HepG2 (cell line): ENCODE data around the gene SACS. TPM values are rescaled to one million over a fixed set of nuclear protein-coding genes. Genes with fewer than 3 reads are reported as not detected.

Experiments
- ATAC-seq: fragments of 200-7000 bp; cut with Tn5 transposase; 3 replicates; pipeline ENCODE4 v1.9.1; 2020; ENCODE audit warnings: mild to moderate bottlenecking, moderate library complexity
- BruUV-seq: library from RNA; stranded (reverse); fragments of 400-500 nt; replicated peaks from 2 replicates; lab custom pipeline; 2021; lab: Mats Ljungman, UMichigan
- CTCF ChIA-PET: fragments of 300-600 bp; formaldehyde crosslinking; extraction: SDS; loops from one replicate; lab custom pipeline; 2021; ENCODE audit warnings: low total read pairs, inconsistent platforms, low intra/inter-chr PET ratio; lab: Yijun Ruan, JAX
- POLR2A ChIA-PET: fragments of 350-600 bp; sonication (Branson Sonifier 250); formaldehyde crosslinking; loops from one replicate; lab custom pipeline; 2020; ENCODE audit warnings: antibody characterized with exemption, inconsistent platforms; lab: Yijun Ruan, JAX
- DNase-seq: peaks from one replicate; pipeline ENCODE4 v3.0.0-alpha.2; 2015; ENCODE audit warnings: low spot score
- FAIRE-seq: peaks from 3 replicates; lab custom pipeline; 2011; peaks lifted over from hg19 to GRCh38; lab: Jason Lieb, UNC
- H2AFZ ChIP-seq: one replicate; pipeline ENCODE4 v1.6.1; 2011; ENCODE audit warnings: low read length, inconsistent platforms
- H3K27ac ChIP-seq: fragments of 300-600 bp; 3 replicates; pipeline ENCODE4 v1.8.0; 2011; ENCODE audit warnings: mixed run types, mild to moderate bottlenecking, mixed read lengths, low read length, inconsistent platforms; ENCODE audit not compliant: insufficient read depth; ENCODE audit errors: extremely low read length
- H3K27me3 ChIP-seq, 2 experiments: fragments of 200-600 bp in 1 of 2; 2 replicates in 1 of 2; 3 replicates in 1 of 2; pipeline versions ENCODE4 v1.6.0 to v1.8.0; 2011; ENCODE audit warnings: low read length in 2 of 2, mild to moderate bottlenecking in 2 of 2, moderate library complexity in 2 of 2, inconsistent platforms in 1 of 2; ENCODE audit not compliant: insufficient read depth in 2 of 2, control insufficient read depth in 1 of 2
- H3K36me3 ChIP-seq, 2 experiments: fragments of 200-600 bp in 1 of 2; replicated peaks in 1 of 2; 2 replicates in 1 of 2; 3 replicates in 1 of 2; pipeline versions ENCODE4 v1.5.1 to v1.8.0; 2011; ENCODE audit warnings: low read length in 2 of 2, inconsistent platforms in 1 of 2; ENCODE audit not compliant: insufficient read depth in 2 of 2, control insufficient read depth in 1 of 2
- H3K4me1 ChIP-seq: 2 replicates; pipeline ENCODE4 v1.5.1; 2012; ENCODE audit warnings: low read length, inconsistent platforms; ENCODE audit not compliant: insufficient read depth
- H3K4me2 ChIP-seq: 2 replicates; pipeline ENCODE4 v1.6.0; 2011; ENCODE audit warnings: low read depth, low read length, inconsistent platforms
- H3K4me3 ChIP-seq, 3 experiments: fragments of 200-600 bp in 1 of 3; sonication (generic), shearing (Covaris generic) in 1 of 3; replicated peaks in 1 of 3; 2 replicates each; pipeline ENCODE4 v1.5.1; 2011 to 2016; ENCODE audit warnings: low read length in 3 of 3, inconsistent platforms in 2 of 3, low read depth in 2 of 3, mild to moderate bottlenecking in 2 of 3, control low read depth in 1 of 3, mixed read lengths in 1 of 3; ENCODE audit not compliant: insufficient read depth in 1 of 3
- H3K79me2 ChIP-seq: one replicate; pipeline ENCODE4 v1.6.1; 2011; ENCODE audit warnings: low read length, inconsistent platforms; ENCODE audit not compliant: insufficient read depth
- H3K9ac ChIP-seq: 2 replicates; pipeline ENCODE4 v1.6.0; 2011; ENCODE audit warnings: mild to moderate bottlenecking, low read depth, low read length, inconsistent platforms; ENCODE audit not compliant: insufficient read depth
- H3K9me3 ChIP-seq: 2 replicates; pipeline ENCODE4 v1.5.1; 2012; ENCODE audit warnings: mild to moderate bottlenecking, low read length
- H4K20me1 ChIP-seq: 2 replicates; pipeline ENCODE4 v1.6.0; 2011; ENCODE audit warnings: inconsistent platforms, mild to moderate bottlenecking, low read length, moderate library complexity; ENCODE audit not compliant: insufficient read depth
- AGO2 ChIP-seq: fragments of 200-400 bp; formaldehyde crosslinking; optimal IDR thresholded peaks from 2 replicates; pipeline ENCODE3; 2017; ENCODE audit warnings: mild to moderate bottlenecking, low read depth, low read length, moderate library complexity
- FOSL2 ChIP-seq: sonication (generic); formaldehyde crosslinking; IDR thresholded peaks from 2 replicates; pipeline ENCODE4 v1.4.0; 2020; ENCODE audit warnings: missing genetic modification reagents
- GFI1 ChIP-seq: sonication (generic); formaldehyde crosslinking; IDR thresholded peaks from 2 replicates; pipeline ENCODE4 v1.5.0; 2020; ENCODE audit warnings: missing genetic modification reagents, mild to moderate bottlenecking, borderline replicate concordance
- HBP1 ChIP-seq: IDR thresholded peaks from 2 replicates; pipeline ENCODE4 v1.6.1; 2016; ENCODE audit warnings: low read depth, control low read depth
- NR2F6 ChIP-seq, 2 experiments: IDR thresholded peaks; 2 replicates each; pipeline ENCODE4 v1.6.1; 2016; ENCODE audit warnings: antibody characterized with exemption in 1 of 2, mild to moderate bottlenecking in 1 of 2
- SMAD3 ChIP-seq: sonication (generic); formaldehyde crosslinking; IDR thresholded peaks from 2 replicates; pipeline ENCODE4 v1.4.0; 2020; ENCODE audit warnings: missing genetic modification reagents
- TBX2 ChIP-seq: sonication (generic); formaldehyde crosslinking; IDR thresholded peaks from 2 replicates; pipeline ENCODE4 v1.5.0; 2020; ENCODE audit warnings: missing genetic modification reagents, mild to moderate bottlenecking, borderline replicate concordance
- ZKSCAN8 ChIP-seq: IDR thresholded peaks from 2 replicates; pipeline ENCODE4 v1.6.1; 2016; ENCODE audit warnings: borderline replicate concordance, missing genetic modification reagents, missing compliant biosample characterization
- ZNF282 ChIP-seq: fragments of 450-650 bp; IDR thresholded peaks from 2 replicates; pipeline ENCODE4 v1.6.1; 2018; ENCODE audit not compliant: partially characterized antibody
- ZNF431 ChIP-seq: sonication (generic); formaldehyde crosslinking; IDR thresholded peaks from 2 replicates; pipeline ENCODE4 v1.9.0; 2022; ENCODE audit warnings: missing genetic modification reagents, low read depth, mild to moderate bottlenecking, borderline replicate concordance
- ZNF891 ChIP-seq: sonication (generic); formaldehyde crosslinking; IDR thresholded peaks from 2 replicates; pipeline ENCODE4 v1.5.0; 2020; ENCODE audit warnings: mild to moderate bottlenecking, missing genetic modification reagents
- WGBS: methylation state at CpG from one replicate; pipeline ENCODE4 v1.1.6; 2017; ENCODE audit warnings: low lambda C conversion rate; 5-methylcytosine and 5-hydroxymethylcytosine counted together
- in situ Hi-C: cut with HindIII; loops from 2 replicates; pipeline ENCODE4 v1.10.0; 2017; ENCODE audit warnings: low pct_unique_long_range_greater_than_20kb; ENCODE audit not compliant: extremely low pct_ligation_motif_present
- intact Hi-C: fragments of 100-400 bp; cut with micrococcal nuclease; formaldehyde crosslinking; loops from one replicate; pipeline ENCODE4 v1.10.0; 2022; ENCODE audit not compliant: unreplicated experiment
- polyA plus RNA-seq, 8 experiments: library from polyadenylated mRNA; depleted of rRNA in 3 of 8; stranded (reverse) in 7 of 8; unstranded in 1 of 8; fragments of >200 nt; fragmentation: Illumina TruSeq in 4 of 8; extraction: Trizol in 4 of 8; gene quantifications; 2 replicates each; pipeline versions ENCODE4 v1.2.1 to v1.2.3, GENCODE V29; 2011 to 2016; ENCODE audit warnings: low read depth in 4 of 8, missing spikeins in 1 of 8, mixed read lengths in 1 of 8; ENCODE audit not compliant: insufficient read depth in 1 of 8
- total RNA-seq, 5 experiments: library from RNA; depleted of rRNA; stranded (reverse); fragments of >200 nt; fragmentation: Illumina TruSeq; extraction: Trizol; gene quantifications; 2 replicates each; pipeline ENCODE4 v1.2.3, GENCODE V29; 2016; ENCODE audit warnings: low read depth in 1 of 5

The SACS gene
- total and polyA plus RNA-seq, 2 of the 13 experiments (the other 11 are each of a cell fraction or from before 2014, with no cell fraction given): 4.0 to 15.7 TPM

GRCh38 chr13:23322353-23323336 lies 110.9 kb downstream of the SACS start (continued):
- no peak for TF ChIP-seq SMAD3 (CRISPR knock-in tag)
- TF ChIP-seq ZNF891 (CRISPR knock-in tag): no peak
- no peak for TF ChIP-seq ZKSCAN8 (CRISPR knock-in tag)
- no peak for TF ChIP-seq ZNF431 (CRISPR knock-in tag)

- Histone ChIP-seq H2AFZ (no peak overlapping the region), H3K4me3 (no peak overlapping the region), H4K20me1 (no peaks in the 10 kb centered on the region), H3K4me1 (0 out of 2 replicates have a peak, but pooled peaks cover 7% of the 10 kb centered on the region), H3K27me3 (no peaks in the 10 kb centered on the region; a peak in 1 of 5 replicates), H3K36me3 (no peaks in the 10 kb centered on the region), H3K4me2 (peak overlapping the region; percentile 28; the same call in 1 of the 2 replicates), H3K79me2 (no peaks in the 10 kb centered on the region), H3K27ac (no peak overlapping the region), H3K9ac (no peak overlapping the region), H3K9me3 (no peaks in the 10 kb centered on the region)
- ATAC-seq: peak; percentile 84
- in situ Hi-C loops: loop anchor here (25.0 kb wide), 1 partner anchor 509 kb away; no protein-coding TSS in a partner anchor
- intact Hi-C loops: no loop called here
- POLR2A ChIA-PET: no interaction called here
- BruUV-seq: no TSS peak
- peak; percentile 11 for DNase-seq
- 2% methylated on average over 6 of the region's 6 CpGs for WGBS
- no peak for FAIRE-seq
- no peak for TF ChIP-seq GFI1
- TF ChIP-seq ZNF282: no peak
- peak; percentile 49 for TF ChIP-seq FOSL2
- TF ChIP-seq AGO2: no peak
- TF ChIP-seq TBX2 (CRISPR knock-in tag): no peak
- no peak for TF ChIP-seq NR2F6 (IDR thresholded peaks at IDR 0.05)
- no peak for TF ChIP-seq NR2F6 (CRISPR knock-in tag; IDR thresholded peaks at IDR 0.05)
- no peak for TF ChIP-seq HBP1 (CRISPR knock-in tag)
- CTCF ChIA-PET: no interaction called here
Observed at GRCh38 chr13:23321535-23322241, 111.8 kb downstream of the SACS start.
